ENCODE measurements around the gene ABCC2.
"Not testable (repeated sequence)": the region's sequence is repeated elsewhere in the genome, so short reads cannot be mapped to it uniquely, and the experiment has no call there.

The ABCC2 gene

DNA sequence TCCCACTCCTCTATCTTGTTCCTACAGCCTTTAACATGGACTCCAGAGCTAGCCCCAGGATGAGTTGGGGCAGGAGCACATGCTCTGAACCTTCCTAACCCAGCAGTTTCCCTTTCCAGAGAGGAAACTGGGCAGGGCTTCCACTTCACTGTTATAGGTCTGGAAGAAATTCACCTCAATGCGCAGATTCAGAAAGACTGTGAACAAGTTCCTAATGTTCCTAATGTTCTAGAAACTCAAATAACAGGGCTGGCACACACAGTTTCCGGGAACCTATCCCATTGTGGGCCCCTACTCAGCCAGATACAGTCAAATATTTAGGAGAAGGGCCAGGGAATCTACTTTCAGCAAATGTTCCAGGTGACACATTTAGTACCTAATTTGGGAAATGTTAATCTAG is 29.7 kb downstream of the ABCC2 start:
- DNase-seq = no peak

DNA sequence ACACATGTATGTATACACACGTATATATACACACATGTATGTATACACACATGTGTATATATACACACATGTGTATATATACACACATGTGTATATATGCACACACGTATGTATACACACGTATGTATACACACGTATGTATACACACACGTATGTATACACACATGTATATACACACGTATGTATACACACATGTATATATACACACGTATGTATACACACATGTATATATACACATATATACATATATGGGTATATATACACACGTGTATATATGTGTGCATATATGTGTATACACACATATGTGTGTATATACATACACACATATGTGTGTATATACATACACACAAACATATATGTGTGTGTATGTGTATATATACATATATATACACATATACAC is 31.7 kb downstream of the ABCC2 start:
- DNase-seq = no peak

DNA sequence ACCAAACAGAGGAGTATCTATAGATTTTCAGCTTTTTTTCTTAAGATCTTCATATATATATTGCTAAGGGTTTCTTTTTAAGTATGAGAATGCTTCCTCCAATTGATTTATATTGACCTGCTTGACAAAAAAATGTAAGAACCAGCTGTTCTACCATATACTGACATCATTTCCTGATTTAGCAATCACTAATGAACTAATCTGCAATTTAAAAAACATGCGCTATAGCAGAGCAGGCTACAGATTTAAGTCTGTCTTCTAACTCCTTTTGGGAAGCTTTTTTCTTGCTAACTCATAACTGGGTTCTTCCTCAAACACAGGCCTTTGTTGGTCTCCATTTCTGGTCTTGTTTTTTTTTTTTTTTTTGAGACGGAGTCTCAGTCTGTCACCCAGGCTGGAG is 33.2 kb downstream of the ABCC2 start:
- no peak for DNase-seq

DNA sequence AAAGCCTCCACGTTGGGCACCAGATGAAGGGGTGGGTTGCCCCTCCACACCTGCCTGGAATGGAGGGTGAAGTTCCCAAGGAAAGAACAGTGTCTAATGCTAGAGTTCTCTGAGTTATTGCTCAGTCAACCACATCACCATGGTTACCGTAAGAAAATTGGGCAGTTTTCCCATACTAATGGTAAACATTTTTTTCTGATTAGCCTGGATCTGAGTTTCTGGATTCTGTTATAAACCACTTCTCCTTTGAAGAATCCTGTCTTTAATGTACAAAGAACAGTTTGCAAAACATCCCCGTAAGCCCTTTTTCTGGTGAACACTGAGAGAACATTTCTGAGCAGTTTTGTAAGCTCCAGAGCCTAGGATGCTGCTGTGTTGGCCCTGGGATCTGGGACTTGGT is 45.5 kb downstream of the ABCC2 start:
- no peak for DNase-seq

DNA sequence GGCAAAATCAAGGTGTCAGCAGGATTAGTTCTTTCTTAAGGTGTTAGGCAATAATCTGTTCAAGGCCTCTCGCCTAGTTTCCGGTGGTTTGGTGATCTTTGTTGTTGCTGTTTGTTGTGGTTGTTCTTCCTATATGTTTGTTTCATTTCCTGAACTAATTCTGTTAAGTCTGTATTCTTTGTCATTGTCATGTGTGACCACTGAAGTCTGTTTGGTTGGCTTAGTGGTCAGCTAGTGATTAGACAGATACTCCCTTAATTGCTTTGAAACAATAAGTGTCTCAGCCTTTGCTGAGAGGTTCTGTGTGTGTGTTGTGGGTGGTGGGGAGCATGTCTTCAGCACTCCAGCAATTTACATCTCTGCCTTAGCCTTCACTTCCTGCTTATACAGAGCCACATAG is 46.0 kb downstream of the ABCC2 start:
- no peak for DNase-seq

DNA sequence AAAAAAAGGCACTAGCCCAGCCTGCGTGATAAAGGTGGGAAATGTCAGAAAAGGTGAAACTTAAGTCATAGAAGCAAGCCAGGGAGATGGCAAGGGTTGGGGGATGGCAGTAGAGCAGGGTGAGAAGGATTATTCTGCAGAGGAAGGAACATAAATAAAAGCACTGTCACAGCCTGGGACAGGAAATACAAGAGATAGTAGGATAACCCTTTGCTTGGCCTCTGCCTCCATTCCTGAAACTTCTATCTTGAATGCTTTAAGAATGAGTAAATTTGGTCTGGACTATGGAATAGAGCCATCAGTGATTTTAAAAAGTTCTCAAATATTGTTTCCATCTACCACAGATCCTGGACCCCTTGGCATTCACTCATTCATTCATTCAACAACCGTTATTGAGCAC is 50.0 kb downstream of the ABCC2 start:
- DNase-seq = no peak

DNA sequence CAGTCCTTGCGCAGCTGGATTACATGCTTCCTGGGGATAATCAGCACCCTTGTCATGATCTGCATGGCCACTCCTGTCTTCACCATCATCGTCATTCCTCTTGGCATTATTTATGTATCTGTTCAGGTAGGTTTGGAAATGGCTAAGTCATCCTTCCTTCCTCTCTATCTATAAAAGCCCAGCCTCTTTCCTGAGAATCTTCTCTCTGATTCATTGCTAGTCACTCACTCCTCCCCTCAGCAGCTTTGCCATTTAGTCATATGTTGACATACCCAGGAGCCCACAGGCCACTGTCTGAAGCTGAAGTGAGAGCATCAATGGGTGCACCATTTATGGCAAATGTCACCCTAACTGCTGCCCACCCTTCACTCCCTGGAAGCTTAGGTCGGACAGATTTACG is 52.0 kb downstream of the ABCC2 start:
- no peak for DNase-seq

DNA sequence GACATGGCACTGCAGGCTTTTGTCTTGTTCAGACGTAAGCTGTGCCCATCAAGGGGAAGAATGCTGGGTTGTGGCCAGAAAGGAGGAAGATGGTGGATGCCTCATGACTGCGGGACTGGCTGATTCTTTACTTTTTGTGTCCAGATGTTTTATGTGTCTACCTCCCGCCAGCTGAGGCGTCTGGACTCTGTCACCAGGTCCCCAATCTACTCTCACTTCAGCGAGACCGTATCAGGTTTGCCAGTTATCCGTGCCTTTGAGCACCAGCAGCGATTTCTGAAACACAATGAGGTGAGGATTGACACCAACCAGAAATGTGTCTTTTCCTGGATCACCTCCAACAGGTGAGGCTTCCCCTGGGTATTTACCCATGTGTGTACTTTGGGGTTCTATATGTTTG is 53.5 kb downstream of the ABCC2 start:
- DNase-seq = no peak

DNA sequence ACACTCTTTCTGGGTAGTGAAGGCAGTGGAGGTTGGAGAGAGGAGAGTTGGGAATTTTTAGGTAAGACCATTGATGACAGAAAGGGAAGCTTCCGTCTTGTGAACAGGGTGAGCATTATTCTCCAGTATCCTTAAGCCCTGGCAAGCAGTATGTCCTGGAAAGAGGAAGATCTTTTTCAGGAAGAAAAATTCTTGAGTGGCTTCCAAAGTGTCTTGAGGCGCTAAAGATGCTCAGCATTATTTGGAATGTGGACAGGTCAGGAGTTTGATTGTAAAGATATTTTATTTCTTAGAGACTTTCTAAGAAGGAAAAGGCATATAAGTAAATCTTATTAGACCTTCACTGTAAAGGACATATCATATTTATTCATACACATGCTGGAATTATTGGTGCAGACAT is 54.3 kb downstream of the ABCC2 start:
- DNase-seq = no peak

DNA sequence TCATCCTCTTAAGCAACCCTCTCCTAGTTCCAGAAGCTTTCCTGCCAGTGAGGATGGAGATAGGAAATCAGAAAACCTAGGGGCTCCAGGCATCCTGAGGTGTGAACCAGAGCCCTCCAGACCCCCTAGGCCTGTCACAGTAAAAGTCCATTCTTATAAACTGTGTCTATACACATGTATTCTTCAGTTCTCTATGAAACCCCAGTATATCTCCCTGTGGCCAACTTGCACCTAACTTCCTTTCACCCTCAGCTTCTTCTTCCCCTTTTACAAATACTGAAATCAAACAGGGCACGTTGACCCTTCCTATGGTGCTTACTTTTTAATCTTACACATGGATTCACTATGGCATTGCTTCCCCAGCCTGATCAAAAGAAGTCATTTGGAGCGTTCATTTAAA is 58.4 kb downstream of the ABCC2 start:
- not testable (repeated sequence) for DNase-seq

DNA sequence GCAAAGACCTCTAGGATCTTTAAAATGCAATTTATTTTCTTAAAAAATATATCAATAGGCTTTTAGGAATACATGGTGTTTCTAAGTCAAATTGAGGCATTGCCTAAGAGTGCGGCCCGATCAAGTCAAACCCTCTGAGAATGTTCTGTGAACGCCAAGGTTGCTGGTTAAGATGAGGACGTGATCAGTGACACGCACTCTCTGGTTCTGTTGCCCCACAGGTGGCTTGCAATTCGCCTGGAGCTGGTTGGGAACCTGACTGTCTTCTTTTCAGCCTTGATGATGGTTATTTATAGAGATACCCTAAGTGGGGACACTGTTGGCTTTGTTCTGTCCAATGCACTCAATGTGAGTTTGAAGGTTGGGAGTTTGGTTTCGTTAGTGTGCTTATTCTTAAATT is 59.3 kb downstream of the ABCC2 start:
- DNase-seq = no peak

DNA sequence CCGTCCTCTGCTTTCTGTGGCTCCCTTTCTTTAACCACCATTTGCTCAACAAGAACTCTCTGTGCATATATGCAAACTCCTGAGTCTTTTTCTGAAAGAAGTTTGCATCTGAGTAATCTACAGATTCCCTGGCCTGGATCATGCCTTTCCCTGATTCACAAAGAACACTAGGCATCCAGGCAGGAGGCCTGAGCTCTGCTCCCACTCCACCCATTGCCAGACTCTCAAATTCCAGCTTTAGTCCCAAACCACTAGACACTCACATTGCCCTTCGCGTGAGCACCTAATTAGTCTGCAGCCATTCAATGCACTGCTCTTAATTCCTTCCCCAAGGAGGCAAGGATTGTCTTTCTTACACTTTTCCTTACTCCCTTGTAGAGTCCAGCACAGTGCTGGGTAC is 60.9 kb downstream of the ABCC2 start:
- DNase-seq = no peak

DNA sequence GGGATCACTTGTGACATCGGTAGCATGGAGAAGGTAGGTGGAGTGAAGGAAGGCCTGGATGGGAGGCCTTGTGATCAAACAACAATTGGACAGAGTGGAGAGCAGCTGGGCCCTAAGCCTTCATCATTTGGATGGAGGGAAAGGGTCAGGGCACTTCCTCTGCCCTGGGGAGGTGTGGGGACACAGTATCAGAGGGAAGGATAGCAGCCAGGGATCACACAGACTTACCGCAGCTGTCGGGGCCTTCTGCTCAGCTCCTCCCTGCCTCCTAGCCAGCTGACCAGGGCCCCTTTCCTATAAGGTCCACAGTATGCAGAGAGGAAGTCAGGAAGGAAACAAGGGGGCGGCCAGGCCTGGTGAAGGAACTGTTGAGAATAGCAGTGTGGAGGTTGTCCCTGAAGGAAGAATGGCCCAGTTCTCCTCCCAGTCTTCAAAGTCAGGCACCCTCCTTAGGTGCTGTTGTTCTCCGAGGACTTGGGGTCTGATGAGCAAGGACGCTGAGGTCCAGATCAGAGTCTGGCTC is 62.1 kb downstream of the ABCC2 start:
- no peak for DNase-seq

DNA sequence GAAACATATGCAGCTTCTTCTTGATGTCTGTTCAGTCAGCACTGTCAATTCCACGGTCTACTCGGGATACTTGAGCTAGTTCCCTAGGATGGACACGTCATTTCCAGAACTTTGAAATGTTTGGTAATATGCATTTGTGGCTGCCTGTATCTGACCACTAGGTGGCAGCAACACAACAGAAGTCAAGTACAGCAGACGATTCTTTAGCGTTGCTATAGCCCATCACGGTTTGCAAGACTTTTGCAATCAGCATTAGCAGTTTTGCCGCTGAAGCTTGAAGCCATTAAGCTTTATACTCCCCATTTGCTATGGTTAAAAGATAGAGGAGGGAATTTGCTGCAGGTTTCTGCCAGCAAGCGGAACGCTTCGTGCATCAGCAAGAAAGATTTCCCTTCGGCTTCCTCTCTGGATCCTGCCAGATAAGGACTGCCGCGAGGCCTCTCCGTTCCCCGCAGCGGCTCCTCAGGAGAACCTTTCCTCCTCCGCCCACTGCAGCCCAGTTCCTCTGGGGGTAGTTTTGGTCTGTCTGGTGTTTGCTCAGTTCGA is 63.5 kb downstream of the ABCC2 start:
- DNase-seq = peak; percentile 43

DNA sequence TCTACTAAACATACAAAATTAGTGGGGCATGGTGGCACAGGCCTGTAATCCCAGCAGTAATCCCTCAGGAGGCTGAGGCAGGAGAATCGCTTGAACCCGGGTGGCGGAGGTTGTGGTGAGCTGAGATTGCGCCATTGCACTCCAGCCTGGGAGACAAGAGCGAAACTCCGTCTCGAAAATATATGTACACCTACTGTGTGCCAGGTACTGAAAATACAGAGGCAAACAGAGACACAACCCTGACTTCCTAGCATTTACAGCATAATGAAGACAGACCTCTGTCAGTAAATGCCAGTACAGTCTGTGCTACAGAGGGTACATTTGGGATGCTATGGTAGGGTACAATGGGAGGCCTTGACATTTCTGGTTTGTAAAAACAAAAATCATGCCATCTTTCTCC is 66.6 kb downstream of the ABCC2 start:
- no peak for DNase-seq

DNA sequence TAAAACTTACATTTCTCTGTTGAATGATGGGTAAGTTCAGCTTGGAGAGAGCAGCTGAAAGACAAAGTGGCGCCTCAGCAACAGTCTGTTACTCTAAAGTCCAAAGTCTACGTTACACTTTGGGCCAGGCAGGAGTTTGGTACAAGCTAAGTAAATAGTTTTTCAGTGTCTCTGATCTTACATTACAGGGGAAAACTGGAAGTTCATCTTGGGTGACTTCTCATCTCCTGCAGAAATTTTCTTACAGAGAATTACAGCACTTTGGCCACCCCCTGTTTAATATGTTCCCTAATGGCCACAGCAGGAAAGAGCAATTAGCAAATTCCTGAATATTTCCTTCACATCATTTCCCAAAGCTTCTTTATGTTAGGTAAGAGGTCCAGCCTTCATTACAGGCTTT is 67.1 kb downstream of the ABCC2 start:
- no peak for DNase-seq

DNA sequence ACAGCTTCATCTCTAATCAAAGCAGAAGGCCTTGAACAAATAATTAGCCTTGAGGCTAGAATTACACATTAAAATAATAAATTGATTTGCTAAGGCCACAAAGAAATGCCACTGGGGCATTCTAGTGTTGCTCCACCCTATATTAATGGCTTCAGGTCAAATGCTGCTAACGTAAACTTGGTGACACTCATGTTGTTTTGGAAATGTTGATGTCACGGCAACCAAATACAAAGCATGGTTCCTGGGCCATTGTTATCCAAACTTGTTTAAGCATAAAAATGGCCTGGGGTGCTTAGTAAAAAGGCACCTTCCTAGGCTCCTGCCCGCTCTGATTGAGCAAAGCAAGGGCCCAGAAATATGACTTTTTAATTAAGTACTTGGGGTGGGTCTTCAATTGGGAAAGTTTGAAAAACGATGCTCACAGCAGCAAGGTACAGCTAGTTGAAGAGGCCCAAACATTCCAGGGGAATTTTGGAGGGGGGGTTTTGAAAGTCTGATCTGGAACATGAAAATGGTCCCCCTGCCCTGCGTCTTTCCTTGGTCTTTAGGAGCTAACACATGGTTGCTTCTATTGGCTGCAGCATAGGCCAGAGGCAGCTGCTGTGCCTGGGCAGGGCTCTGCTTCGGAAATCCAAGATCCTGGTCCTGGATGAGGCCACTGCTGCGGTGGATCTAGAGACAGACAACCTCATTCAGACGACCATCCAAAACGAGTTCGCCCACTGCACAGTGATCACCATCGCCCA is 67.8 kb downstream of the ABCC2 start:
- no peak for DNase-seq

DNA sequence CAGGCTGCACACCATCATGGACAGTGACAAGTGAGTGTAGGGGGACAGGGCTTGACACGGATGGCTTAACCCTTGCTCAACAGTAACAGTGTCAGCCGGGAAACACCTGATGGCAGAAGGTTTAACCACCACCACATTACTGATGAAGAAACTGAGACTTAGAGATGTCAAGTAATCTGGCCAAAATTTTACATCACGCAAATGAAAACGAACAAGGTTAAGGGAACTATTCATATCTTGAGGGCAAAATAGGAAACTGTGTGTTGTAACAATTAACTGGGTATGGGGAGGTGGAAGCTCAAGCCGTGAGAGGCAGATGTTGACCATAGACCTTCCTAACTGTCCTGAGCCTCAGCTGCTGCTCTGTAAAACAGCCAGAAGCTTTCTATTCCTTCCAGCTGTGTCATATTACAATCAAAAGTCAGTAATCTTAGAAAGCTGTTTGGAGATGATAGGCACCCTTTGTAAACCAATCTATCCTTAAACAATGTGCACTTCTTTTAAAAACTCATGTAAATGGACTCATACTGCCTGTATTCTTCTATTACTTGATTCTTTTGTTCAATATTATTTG is 68.4 kb downstream of the ABCC2 start:
- no peak for DNase-seq

DNA sequence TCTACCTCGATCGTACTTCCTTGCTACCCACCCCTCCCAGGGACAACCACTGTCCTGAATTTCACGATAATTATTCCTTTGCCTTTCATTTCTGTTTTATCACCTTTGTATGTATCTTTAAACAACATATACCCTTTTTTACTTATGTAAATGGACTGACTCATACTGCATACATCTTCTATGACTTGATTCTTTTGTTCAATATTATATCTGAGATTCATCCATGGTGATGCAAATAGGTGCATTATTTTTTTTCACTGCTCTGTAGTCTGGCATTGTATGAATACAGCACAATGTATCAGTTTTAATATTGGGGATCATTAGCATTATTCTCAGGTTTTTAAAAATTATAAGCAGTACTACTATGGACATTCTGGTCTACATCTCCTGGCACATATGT is 69.4 kb downstream of the ABCC2 start:
- DNase-seq = no peak

DNA sequence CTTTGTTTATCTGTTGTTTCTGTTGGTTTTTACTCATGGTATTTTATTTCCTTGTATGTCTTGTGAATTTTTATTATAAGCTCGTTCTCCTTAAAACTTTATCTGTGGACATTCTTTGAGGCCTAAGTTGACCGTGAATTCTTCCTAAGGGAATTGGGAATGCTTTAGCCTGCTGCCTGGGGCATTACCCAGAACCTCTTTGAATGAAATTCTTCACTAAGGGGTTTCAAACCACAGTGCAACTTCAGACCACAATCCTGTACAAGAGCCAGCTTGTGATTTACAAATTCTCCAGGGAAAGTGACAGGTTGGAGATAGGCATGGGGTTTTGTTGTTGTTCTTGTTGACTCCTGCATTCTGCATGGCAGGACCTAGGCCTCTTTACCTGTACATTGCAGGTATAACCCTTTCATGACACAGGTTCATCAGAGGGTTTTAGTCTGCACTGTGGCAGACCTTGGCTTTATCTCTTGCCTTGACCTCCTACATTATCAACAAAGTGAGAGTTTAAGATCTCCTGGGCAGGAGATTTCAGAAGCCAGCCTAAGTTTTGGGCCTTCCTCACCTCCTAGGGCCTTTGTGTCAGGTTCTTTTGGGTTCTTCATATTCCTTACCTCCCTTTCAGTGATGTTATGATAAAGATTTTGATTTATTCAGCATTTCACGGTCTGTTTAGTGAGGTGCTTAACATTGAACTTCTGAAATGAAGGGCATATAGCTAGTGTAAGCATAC is 70.2 kb downstream of the ABCC2 start:
- DNase-seq = no peak

DNA sequence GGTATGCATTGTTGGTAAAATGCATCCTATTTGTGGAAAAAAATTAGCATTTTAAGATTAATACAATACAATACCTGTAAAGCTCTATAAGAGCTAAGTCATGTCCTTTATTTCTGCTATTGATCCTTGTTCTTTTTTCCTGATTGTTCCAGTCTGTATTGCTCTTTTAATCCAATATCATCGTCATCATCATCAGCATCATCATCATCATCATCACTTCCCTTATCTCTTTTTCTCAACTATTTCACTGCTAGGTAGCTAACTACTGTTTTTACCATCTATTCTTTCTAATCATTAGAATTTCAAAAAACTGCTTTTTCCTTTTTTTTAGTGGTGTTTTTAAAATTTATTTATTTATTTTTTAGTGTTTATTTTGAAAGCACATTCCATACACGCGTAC is 71.2 kb downstream of the ABCC2 start:
- DNase-seq = no peak

DNA sequence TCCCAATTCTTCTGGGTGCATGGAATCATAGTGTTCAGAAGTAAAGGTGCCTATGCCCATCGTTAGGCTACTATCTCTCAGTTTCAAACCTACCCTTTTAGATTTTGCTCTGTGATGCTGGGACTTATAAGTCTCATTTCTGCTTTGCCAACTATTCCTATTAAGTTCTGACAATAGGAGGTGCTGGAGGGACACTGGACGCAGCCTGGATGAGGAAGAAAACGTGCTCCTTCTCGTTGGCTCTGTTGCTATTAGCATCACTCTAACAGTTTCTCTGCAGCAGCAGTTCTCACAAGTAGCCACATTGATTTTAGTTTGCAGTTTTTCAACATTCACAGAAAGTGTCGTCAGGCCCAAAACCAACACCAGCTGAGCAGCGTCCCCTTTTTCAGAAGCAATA is 72.4 kb downstream of the ABCC2 start:
- no peak for DNase-seq

DNA sequence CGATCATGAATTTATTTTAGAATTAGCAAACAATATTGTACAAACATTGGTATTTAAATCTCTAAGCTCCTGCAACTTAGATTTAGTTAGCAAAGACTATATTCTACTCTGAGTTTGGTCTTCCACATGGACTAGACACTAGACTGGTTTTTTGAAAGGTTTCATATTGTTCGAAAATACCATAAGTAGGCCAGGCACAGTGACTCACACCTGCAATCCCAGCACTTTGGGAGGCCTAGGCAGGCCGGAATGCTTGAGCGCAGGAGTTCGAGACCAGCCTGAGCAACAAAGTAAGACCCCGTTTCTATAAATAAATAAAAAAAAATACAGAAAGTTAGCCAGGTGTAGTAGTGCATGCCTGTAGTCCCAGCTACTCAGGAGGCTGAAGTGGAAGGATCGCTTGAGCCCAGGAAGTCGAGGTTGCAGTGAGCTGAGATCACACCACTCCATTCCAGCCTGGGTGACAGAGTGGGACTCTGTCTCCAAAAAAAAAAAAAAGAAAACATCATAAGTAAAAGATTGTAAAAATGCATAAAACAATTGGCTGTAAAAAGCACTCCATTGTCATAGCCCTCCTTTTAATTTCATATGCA is 73.1 kb downstream of the ABCC2 start:
- DNase-seq = no peak

DNA sequence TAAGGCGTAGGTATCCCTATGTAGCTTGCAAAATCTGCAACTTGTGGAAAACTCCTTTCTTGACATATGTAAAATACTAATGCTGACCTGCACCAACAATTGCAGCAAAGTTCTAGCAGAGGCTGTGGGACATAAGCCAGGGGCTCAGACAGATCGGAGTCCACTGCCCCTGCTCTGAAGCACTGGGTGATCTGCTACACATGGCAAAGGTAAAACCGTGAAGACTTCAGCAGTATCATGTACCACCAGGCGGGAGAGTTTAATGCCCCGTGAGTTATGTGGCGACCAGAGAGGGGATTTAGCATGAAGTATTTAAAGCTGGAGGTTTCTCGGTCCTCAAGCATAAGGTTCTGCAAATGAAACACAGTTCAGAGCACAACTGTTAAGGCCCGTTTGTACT is 76.4 kb downstream of the ABCC2 start:
- DNase-seq = no peak

Data from NCI-H1092 (cell line).